Superior temporal gyrus (tissue), 1 donor: Measurements from ENCODE around the gene LTBP1.
"Not testable (repeated sequence)": the region's sequence is repeated elsewhere in the genome, so short reads cannot be mapped to it uniquely, and the experiment has no call there.

Source experiments
- DNase-seq: peaks from one replicate; pipeline ENCODE4 v3.0.0-alpha.2; 2016; ENCODE audit errors: extremely low spot score

The LTBP1 gene

GRCh38 chr2:33340280-33340679, 393.5 kb downstream of the LTBP1 start:
- DNase-seq = no peak

GRCh38 chr2:33342171-33342570, 395.4 kb downstream of the LTBP1 start:
- no peak for DNase-seq

DNA sequence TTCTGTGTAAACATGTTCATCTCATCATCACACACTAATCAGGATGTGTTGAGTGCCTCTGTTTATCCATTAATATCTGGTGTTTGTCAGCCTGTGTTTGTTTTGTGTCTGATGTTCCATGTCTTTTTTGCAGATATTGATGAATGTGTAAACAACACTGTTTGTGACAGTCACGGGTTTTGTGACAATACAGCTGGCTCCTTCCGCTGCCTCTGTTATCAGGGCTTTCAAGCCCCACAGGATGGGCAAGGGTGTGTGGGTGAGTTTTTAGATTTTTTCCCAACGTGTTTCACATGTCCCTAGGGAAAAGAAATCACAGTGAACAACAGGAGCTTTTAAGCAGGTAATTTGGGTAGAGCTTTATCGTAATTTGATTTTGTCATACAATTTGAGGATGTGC, 396.0 kb downstream of the LTBP1 start:
- no peak for DNase-seq

GRCh38 chr2:33343387-33343895, 396.7 kb downstream of the LTBP1 start:
- DNase-seq = no peak

DNA sequence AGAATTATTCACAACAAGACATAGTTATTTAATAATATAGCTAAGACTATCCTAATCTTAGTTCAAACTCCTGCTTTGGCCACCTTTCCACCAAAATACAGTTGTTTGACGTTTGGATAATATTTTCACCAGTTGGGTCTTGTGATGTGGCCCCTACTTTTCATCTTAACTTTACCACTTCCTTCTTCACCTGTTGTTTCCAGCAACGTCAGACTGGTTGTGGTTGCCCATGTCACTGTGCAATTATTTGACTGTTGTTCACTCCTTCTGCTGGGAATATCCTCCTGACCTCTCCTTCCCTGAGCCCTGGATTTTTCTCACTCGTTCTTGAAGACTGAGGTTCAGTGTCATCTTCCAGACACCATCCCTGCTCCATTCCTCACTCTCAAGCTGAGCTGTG, 397.5 kb downstream of the LTBP1 start:
- DNase-seq = no peak

DNA sequence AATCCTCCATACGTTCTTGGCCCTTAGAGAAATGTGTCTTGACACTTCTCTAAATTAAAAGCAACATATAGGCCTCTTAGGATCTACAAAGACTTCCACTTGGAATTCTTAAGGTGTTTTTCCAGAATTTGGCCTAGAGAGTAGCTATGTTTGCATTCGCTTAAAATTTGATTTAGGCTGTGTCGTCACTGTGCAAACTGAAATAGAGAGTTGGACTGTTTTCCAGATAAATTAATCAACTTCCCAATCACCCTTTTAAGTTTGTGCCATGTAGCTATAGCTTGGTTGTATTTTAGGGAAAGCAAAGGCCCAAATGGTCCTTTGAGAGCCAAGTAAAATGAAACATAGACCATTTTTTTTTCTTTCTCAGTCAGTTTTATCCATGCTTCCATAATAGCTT, 401.1 kb downstream of the LTBP1 start:
- no peak for DNase-seq

GRCh38 chr2:33350632-33351031, 403.9 kb downstream of the LTBP1 start:
- no peak for DNase-seq

- no peak for DNase-seq
Observed at GRCh38 chr2:33351781-33352180, 405.0 kb downstream of the LTBP1 start.

- no peak for DNase-seq
Observed at GRCh38 chr2:33354981-33355380, 408.2 kb downstream of the LTBP1 start.

- no peak for DNase-seq
Observed at GRCh38 chr2:33358878-33359277, 412.1 kb downstream of the LTBP1 start.

DNA sequence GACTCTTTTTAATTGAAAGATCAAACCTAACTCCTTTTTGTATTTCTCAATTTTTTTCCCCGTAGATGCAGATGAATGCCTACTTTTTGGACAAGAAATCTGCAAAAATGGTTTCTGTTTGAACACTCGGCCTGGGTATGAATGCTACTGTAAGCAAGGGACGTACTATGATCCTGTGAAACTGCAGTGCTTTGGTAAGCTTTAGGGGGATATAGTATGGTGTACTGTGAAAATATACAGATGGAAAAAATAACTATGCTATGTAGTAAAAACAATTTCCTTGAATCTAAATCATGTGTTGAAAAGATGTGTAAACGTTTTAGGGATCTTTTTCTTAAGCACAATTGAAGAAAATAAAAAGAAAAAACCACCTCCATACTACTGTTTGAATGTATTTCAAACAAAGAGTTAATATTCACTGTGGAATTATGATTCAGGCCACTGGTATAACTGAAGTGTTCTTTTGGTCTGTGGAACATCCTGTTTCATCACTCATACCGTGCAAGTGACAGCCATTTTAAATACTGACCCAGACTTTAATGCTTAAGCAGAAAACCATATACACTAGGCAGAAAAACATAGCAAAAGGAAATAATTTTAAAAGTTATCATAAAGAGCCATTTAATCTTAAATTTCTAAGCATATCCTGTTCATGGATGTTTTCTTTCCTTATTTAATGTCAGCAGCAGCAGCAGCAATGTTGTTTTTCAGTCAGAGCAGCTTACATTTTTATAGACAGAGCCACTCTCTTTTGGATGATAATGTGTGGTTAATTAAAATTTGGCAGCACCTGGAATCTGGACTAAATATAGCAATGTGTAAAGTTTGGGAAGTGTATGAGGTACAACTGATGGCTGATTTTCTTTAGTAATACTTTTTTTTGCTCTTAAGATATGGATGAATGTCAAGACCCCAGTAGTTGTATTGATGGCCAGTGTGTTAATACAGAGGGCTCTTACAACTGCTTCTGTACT, 416.9 kb downstream of the LTBP1 start:
- DNase-seq = no peak

DNA sequence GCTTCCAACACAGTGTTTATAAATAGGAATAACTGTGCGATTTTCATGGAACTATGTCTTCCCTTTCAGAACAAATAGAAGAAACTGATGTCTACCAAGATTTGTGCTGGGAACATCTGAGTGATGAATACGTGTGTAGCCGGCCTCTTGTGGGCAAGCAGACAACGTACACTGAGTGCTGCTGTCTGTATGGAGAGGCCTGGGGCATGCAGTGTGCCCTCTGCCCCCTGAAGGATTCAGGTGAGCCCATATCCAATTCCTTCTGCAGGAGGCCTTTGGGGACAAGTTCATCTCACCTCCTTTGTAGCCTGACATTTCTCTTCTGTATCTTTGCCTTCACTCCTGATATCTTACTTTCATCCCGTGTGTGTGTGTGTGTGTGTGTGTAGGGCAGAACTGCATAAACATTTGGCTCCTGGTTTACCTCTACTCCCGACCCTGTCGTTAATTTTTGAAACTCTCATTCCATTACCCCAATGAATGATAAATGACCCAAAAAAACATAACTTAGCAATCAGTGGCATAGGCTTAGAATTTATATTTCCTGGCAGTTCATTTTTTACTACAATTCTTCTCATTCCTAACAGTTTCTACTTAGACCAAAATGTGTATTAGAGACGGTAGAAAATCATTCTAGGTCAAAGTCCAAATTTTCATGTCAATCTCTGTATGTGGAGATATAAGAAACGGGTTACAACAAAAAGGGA, 418.7 kb downstream of the LTBP1 start:
- no peak for DNase-seq

GRCh38 chr2:33366473-33366872, 419.7 kb downstream of the LTBP1 start:
- peak; percentile 65 for DNase-seq

- not testable (repeated sequence) for DNase-seq
Observed at GRCh38 chr2:33368524-33368923, 421.8 kb downstream of the LTBP1 start.

DNA sequence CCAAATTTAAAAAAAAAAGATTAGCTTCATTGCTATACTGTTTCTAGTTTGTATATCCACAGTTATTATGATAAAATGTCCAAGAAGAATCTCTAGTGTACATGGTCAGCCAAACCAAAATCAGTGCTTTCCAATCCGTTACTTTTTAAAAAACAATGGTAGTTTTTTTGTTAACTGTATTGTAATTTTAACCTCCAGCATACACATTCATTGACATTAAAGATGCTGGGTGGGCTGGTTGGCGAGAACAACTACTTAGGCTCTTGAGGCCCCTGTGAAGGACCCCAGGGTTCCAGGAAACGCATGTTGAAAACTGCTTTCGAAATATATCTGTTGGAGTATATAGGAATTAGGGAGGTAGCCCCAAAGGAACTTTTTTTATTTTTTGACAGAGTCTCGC, 422.4 kb downstream of the LTBP1 start:
- DNase-seq = no peak

DNA sequence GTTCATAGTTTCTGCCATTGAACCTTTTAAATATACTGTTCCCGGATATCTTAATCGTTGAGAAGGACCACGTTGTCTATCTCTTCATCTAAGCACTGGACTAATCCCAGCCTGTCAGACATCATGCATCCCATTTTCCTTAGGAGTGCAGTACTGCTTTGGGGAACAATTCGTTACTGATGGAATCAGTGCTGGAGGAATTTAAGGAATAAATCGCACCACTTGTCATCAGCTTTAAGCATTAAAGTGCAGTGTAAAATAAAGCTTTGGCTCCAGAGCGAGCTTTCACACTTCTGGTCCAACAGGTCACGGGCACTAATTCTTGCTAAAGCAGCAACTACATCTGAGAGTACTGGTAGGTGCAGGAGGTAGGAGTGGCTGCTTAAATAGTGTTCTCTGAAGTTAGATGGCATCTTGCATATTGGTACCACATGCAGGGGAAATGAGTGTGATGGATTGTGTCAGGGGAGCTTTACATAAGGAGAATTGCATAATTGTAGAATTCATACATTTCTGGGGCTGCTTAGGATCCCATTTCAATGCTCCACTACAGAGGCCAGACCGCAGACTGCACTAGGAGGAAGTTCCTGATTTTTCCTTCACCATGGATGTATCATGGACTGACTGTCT, 424.0 kb downstream of the LTBP1 start:
- DNase-seq = no peak

DNA sequence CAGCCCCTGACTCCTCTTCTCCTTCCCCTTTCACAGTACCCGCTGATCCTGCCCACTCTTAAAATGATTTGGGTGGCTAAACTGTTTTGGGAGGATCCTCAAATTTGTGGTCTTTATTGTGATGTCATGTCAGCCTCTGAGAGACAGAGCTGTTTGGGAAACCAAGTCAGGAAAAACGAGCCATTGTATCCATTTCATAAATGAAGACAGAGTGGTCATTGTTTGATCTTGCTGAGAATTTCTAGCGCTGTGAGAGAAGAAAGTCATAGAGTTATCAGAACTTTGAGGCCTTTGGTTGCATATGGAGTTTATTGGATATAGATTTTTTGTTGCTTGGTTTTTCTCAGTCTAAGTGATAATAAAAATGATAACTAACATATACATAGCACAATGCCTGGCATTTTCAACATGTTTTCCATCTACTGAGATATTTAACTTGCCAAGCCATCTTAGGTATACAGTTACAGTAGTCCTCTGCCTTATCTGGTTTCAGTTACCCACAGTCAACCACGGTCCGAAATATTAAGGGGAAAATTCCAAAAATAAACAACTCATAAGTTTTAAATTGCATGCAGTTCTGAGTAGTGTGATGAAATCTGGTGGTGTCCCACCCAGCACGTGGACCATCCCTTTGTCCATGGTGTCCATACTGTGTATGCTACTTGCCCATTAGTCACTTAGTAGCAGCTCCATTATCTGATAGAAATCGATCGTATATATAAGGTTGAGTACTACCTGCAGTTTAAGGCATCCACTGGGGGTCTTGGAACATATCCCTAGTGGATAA, 424.7 kb downstream of the LTBP1 start:
- DNase-seq = peak; percentile 70

DNA sequence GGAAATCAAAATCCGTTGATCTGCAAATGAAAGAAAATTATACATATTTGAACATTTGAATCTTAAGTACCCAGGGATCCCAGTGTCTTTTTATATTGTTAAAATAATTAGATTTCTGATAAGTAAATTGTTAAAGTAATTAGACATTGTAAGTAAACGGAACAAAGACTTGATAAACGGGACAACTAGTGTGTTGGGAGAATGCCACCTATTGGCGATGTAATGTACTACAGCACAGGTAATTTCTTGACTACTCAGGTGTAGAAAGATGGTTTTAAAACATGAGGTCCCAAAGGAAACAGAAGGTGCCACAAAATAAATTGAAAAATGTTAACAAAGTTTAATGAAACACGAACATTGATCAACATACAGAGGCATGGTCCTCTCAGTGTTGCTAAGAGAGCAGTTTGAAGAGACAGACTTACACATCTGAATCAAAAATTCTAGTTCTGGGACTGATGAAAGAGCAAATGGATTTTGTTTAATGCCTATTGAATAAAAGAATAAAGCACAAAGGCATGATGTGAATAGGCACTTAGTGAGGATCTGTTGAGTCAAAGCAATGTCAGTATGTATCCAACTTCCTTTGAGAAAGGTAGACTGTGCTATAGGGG, 426.3 kb downstream of the LTBP1 start:
- DNase-seq = peak; percentile 86

DNA sequence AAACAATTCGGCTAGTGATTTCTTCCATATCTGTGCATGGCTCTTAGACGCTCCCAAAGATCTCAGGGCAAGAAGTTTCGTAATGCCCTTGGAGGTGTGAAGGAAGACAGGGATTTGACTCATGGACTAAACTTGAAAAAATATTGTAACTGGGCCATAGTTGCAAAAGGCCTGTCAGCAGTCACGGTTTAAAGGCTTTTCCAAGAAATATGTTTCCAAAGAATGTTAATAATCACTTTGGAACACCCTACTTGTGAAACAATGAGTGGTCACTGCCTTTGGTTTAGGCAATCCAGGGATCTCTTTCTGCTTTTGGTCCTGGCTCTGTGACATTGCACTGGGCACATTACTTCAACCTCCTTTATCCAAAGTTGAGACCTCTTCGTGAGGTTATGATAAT, 427.2 kb downstream of the LTBP1 start:
- DNase-seq = no peak

DNA sequence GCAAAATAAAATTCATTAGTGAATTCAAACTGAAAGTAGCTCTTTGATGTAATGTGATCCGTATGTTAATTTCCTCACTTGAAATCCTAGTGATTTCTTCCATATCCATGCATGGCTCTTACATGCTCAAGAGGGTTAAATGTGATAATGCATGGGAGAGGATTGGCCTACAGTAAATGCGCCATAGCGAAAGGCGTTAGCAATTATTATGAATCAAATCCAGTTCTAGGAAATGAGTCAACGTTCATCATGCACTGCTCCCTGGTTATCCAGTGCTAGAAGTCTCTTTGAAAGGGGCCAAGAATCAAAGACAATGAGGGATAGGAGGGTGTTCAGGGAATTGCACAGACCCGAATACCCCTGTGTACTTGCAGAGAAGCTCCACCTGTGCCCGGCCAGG, 428.3 kb downstream of the LTBP1 start:
- DNase-seq = no peak

DNA sequence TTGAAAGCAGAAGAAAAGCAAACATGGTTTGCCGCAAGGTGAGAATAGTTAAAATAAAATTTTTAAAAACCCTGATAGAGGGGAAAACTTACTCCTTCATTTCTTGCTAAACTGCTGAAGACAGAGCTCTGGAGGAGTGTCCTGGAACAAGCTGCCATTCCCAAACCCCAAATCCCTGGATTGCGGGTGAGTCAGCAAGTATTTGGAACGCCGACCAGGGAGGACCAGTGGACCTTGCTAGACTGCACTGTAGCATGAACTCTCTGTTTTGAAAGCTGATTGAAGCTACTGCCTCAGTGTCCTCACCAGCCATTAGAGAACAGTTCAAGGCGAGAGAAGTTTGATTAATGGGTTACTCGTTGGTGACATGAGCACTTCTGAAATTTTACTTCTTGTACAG, 430.3 kb downstream of the LTBP1 start:
- DNase-seq = no peak
